GM21786 (cell line): ENCODE data around the gene C1orf53.
"Not testable (repeated sequence)": the region's sequence is repeated elsewhere in the genome, so short reads cannot be mapped to it uniquely, and the experiment has no call there.

Experiments used
- ATAC-seq: cut with Tn5 transposase; IDR thresholded peaks from one replicate; pipeline ENCODE4 v1.9.1; 2021; ENCODE audit not compliant: unreplicated experiment

Gene C1orf53

GRCh38 chr1:197902454-197903195 is at the start of gene C1orf53:
TSS of gene C1orf53 (plus strand) at chr1:197902630. CDS start at chr1:197902650, 20 bp downstream.
- peak; percentile 95 for ATAC-seq

GRCh38 chr1:197855751-197856150 is 46.7 kb upstream of the C1orf53 start:
- ATAC-seq = not testable (repeated sequence)

GRCh38 chr1:197857477-197857876 is 45.0 kb upstream of the C1orf53 start:
- ATAC-seq = no peak

GRCh38 chr1:197859024-197859423 is 43.4 kb upstream of the C1orf53 start:
- no peak for ATAC-seq

- ATAC-seq = no peak
Observed at GRCh38 chr1:197862221-197862620, 40.2 kb upstream of the C1orf53 start.

- no peak for ATAC-seq
Observed at GRCh38 chr1:197862671-197863070, 39.8 kb upstream of the C1orf53 start.

GRCh38 chr1:197865809-197866208 is 36.6 kb upstream of the C1orf53 start:
- ATAC-seq = no peak

DNA sequence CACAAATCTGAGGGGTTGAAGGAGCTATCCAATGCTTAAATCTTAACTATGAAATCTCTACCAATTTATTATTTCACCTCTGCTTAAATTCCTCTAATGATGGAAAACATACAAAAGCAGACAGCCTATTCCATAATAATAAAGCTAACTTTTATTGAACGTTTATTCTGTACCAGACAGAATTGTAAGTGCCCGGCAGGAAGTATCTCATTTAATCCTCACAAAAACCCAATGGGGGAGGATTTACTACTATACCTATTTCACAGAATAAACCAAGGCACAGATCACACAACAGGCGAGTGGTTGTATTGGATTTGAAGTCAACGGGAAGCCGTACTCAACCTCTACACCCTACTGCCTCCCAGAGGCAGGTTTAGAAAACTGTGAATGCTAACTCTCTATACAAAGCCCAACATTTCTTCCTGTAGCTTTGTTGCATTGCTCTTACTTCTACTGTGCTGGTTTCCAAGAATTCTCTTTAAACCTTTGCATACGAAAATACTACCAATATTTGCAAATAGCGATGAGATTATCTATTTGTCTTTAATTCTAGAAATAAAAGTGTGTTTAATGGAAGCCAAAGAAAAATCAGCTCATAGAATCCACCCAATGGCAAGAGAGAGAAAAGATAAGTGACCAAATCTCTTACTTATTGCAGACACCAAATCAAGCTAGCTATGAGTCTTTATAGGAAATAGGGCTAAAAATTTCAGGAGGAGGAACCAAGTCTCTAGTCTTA is 33.5 kb upstream of the C1orf53 start:
- ATAC-seq = peak; percentile 91

DNA sequence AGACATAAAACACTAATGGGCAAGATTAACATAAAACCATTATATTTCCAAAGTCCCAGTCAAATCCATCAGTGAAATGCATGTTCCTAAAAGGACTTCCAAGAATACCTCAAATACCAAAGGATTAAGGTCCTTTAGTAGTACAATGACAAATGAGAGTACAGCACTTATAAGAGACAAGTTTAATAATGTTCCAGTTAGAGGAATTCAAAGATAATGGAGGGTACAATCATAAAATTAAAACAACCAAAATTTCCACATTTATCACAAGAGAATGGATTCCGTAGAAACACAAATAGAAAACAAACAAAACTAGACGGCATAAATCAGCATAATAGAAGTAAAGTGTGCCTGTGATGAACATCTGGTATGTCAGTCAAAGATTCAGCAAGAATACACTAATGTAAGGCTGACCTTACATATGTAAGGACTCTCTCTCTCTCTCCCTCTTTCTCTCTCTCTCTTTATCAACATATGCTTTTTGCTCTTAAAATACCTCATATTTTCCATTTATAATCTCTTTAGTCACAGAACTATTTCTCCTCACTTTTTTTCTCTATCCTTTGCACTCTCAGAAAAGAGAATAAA is 32.8 kb upstream of the C1orf53 start:
- ATAC-seq = no peak

- ATAC-seq = no peak
Observed at GRCh38 chr1:197876894-197877293, 25.5 kb upstream of the C1orf53 start.

DNA sequence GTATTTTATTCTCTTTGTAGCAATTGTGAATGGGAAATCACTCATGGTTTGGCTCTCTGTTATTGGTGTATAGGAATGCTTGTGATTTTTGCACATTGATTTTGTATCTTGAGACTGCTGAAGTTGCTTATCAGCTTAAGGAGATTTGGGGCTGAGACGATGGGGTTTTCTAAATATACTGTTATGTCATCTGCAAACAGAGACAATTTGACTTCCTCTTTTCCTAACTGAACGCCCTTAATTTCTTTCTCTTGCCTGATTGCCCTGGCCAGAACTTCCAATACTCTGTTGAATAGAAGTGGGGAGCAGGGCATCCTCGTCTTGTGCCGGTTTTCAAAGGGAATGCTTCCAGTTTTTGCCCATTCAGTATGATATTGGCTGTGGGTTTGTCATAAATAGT is 22.0 kb upstream of the C1orf53 start:
- ATAC-seq = not testable (repeated sequence)

DNA sequence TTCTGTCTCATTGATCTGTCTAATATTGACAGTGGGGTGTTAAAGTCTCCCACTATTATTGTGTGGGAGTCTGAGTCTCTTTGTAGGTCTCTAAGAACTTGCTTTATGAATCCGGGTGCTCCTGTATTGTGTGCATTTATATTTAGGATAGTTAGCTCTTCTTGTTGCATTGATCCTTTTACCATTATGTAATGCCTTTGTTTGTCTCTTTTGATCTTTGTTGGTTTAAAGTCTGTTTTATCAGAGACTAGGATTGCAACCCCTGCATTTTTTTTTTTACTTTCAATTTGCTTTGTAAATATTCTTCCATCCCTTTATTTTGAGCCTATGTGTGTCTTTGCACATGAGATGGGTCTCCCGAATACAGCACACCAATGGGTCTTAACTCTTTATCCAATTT is 20.2 kb upstream of the C1orf53 start:
- not testable (repeated sequence) for ATAC-seq

DNA sequence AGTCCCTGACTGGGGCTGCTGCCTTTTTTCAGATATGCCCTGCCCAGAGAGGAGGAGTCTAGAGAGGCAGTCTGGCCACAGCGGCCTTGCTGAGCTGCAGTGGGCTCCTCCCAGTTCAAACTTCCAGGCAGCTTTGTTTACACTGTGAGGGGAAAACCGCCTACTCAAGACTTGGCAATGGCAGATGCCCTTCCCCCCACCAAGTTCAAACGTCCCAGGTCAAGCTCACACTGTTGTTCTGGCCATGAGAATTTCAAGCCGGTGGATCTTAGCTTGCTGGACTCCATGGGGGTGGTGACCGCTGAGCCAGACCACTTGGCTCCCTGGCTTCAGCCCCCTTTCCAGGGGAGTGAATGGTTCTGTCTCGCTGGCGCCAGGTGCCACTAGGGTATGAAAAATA is 18.3 kb upstream of the C1orf53 start:
- ATAC-seq = no peak

GRCh38 chr1:197890936-197891335 is 11.5 kb upstream of the C1orf53 start:
- no peak for ATAC-seq

DNA sequence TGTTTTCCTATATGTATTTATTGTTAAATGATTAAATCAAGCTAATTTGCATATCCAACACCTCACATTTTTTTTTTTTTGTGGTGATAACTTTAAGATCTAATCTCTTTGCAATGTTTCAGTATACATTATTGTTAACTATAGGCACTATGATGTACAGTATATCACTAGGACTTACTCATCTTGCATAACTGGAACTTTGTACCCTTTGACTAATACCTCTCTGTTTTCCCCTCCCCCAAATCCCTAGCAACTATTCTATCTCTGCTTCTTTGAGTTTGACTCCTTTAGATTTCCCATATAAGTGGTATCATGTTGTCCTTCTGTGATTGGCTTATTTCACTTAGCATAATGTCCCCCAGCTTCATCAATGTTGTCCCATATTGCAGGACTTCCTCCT is 9.7 kb upstream of the C1orf53 start:
- no peak for ATAC-seq

DNA sequence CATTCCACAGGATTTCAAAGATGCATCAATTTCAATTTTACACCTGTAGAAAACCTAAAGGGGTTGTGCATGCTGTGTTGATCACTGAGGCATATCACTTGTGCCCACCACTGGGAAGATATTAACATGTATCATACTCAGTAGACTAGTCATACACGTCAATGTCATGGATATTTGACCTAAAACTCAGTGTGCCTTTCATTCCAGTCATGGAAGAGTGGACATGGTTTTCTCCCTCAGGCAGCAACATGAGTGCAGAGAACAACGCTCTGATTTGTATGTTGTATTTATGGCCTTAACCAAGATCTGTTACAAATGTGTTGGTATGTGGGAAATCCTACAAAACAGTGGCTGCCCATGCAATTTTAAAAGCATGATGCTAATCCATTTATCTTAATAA is 6.1 kb upstream of the C1orf53 start:
- no peak for ATAC-seq

DNA sequence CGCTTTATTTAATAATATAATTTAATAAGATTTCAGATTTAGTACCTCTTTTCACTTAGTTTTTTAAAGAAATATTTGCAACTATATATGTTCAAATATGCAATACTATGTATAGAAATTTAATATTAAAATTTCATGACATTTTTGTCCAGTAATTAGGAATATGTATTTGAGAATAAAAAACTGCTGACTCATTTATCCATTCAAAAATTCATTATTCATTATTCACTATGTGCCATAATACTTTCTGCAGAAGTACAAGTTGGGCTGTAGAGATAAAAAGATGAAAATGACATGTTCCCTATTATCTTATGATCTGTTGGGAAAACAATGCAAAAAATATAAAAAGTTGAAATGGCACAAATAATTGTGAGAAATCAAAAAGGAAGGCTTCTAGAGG is 3.4 kb upstream of the C1orf53 start:
- ATAC-seq = no peak

GRCh38 chr1:197902131-197902453 is 338 bp upstream of the C1orf53 start:
- no peak for ATAC-seq

- no peak for ATAC-seq
Observed at GRCh38 chr1:197903196-197903514, 725 bp downstream of the C1orf53 start.

DNA sequence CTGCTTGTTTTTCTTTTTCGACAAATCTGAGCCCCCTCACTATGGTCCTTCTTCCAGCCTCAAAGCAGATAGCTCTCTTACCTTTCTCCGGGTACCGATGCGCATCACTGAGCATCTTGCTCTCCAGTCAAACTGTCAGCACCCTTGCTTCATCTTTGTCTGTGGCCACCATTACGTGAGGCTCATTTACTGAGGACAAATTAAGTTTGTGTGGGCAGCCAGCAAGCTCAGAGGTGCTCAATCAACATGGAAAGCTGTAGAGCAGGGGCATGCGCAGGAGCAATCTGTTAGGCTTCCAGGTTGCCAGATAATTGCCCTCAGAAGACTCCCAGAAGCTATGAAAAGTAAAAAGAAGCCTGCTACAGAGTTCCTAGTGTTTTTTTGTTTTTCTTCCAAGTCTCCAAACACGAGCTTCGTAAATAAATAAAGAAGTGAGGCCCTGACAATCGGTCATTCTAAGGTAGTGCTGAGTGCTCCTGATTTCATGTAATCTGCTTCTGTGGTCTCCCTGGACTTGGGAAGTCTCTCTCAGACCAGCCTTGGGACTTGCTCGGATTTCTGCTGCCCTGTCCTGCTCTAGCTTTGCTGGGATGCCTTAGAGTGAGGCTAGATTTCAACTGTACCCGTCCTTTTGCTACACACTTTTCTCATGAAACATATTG is 1.8 kb downstream of the C1orf53 start:
- no peak for ATAC-seq

DNA sequence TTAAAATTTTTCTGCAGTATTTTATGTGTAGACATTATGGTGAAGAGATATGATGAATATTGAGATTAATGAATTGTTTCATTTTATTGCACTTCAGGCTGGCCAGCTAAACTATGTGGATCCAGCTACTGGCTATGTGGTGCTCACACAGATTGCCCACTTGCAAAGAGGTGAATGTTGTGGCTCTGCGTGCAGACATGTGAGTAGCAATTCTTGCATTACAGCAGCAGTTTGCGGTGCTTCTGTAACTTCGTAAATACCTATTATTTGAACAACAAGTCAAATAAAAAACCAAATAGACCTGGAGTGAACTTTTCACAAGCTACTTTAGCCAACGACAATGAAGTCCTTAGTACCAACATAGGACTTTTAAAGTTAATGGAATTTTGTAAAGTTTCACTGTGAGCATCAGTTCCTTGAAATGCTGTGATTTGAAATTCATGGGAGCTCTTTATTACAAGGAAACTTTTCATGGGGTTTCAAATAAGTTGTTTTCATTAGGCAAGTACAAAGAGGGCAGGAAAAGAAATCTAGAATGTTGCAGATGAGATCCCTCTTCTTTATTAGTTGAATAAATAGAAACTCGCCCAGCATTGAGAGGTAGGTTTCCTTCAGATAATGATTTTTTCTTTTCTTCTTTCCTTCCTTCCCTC is 3.4 kb downstream of the C1orf53 start:
- no peak for ATAC-seq
